HS-5 (cell line): ENCODE measurements around the gene ANXA11.
A peak's percentile ranks its signal among the peaks of the same experiment; 100 is the strongest.

Experiments
- DNase-seq: peaks from one replicate; pipeline ENCODE4 v3.0.0-alpha.2; 2012; ENCODE audit warnings: low read depth

ANXA11 gene

GRCh38 chr10:80104066-80104926 is 101.0 kb downstream of the ANXA11 start:
- peak; percentile 52 for DNase-seq
